Hepatocyte (in vitro differentiated cells): ENCODE measurements around the gene OR2S2.

Source experiments
- CTCF ChIP-seq: fragments of 200-600 bp; sonication (generic); IDR thresholded peaks from 2 replicates; pipeline ENCODE4 v1.5.1; 2016; ENCODE audit warnings: antibody characterized with exemption, mild to moderate bottlenecking; ENCODE audit not compliant: poor library complexity
- EZH2 ChIP-seq: fragments of 200-600 bp; sonication (generic); IDR thresholded peaks from 2 replicates; pipeline ENCODE4 v1.6.1; 2016; ENCODE audit warnings: antibody characterized with exemption, mild to moderate bottlenecking, borderline replicate concordance
- EZH2phosphoT487 ChIP-seq: fragments of 200-600 bp; sonication (generic); IDR thresholded peaks from one replicate; pipeline ENCODE4 v1.6.1; 2018; ENCODE audit warnings: antibody characterized with exemption, mild to moderate bottlenecking, low read depth, moderate library complexity; ENCODE audit not compliant: unreplicated experiment, severe bottlenecking

GRCh38 chr9:35928591-35929452, 29.1 kb downstream of the OR2S2 start:
- no peak for TF ChIP-seq CTCF
- no peak for TF ChIP-seq EZH2
- TF ChIP-seq EZH2phosphoT487, result no peak
